ENCODE results near the gene TMEM187. TPM values are rescaled to one million over a fixed set of nuclear protein-coding genes. Genes with fewer than 3 reads are reported as not detected.

The TMEM187 gene
- total RNA-seq, 2 experiments from 2014 or later, result 4.4 to 5.4 TPM

DNA sequence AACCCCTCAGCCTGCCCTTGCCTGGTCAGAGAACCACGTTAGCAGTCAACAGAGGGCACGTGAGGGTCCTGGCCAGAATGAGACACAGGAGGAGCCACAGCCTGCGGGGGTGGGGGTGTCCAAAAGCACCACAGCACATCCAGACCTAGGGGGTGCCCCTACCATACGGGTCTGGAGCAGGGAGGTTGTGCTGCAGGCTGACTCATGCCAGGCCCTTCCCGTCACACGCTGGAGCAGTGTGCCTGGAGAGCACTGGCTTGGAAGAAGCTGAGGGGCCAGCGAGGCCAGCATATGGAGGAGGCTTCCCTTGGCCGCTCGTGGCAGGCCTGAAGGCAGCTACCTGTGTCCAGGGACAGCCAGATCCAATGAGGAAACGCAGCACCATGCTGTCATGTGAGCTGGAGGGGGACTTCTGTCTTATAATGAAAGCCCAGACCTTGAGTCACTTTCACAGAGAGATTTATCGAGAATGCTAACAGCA, 48.6 kb downstream of the TMEM187 start:
- Mint-ChIP-seq H3K9me3 (ENCODE audit: low read depth) (no peaks in the 10 kb centered on the region), H3K4me3 (peak overlapping the region; percentile 87), H3K27ac (peak overlapping the region; percentile 90), H3K4me1 (peaks cover 10% of the 10 kb centered on the region), H3K36me3 (ENCODE audit: low read depth) (peaks cover 5% of the 10 kb centered on the region), H3K27me3 (no peaks in the 10 kb centered on the region)
- peak; percentile 43 for DNase-seq
- intact Hi-C loops (cut with DNase I, micrococcal nuclease), result loop anchor here (2.0 to 5.0 kb wide), 3 partner anchors 30 to 50 kb away; partner anchors contain the start of genes HCFC1 (in 2 of the 2) and TMEM187 (in 1 of the 2)
- ATAC-seq, result peak; percentile 49
- POLR2A ChIA-PET, result no interaction called here
- CTCF ChIA-PET, result interaction anchor here (1.1 kb wide), 1 partner anchor 32 kb away, joined by 3 read pairs; no protein-coding TSS in a partner anchor

DNA sequence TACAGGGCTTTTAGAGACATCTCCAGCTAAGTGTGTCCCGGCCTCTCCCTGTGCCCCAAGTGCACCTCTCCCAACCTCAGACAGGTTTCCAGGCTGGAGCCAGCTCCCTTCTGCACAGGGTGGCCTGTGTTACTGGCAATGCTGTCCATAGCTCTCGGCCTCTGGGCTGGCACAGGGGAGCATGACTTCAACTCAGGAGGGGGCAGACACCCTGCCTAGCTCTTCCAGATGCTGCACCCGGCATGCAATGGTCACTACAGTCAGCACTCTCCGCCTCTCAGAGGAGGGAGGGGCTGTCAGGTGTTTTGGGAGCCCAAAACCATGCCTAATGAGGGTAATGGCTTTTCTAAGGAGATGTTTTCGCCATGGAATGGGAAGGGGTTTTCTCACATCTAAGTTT, 49.6 kb downstream of the TMEM187 start:
- ATAC-seq, result no peak
- Mint-ChIP-seq H3K4me1 (peaks cover 8% of the 10 kb centered on the region), H3K27me3 (no peaks in the 10 kb centered on the region), H3K4me3 (no peak overlapping the region), H3K9me3 (ENCODE audit: low read depth) (no peaks in the 10 kb centered on the region), H3K27ac (no peak overlapping the region), H3K36me3 (ENCODE audit: low read depth) (peaks cover 7% of the 10 kb centered on the region)
- no peak for DNase-seq
- intact Hi-C loops (cut with DNase I, micrococcal nuclease), result loop anchor here in 1 of 2 experiments (5.0 kb wide), 1 partner anchor 50 kb away; the partner anchor contains the start of genes HCFC1 and TMEM187
- ChIA-PET POLR2A (no interaction called here), CTCF (interaction anchor here (0.7 to 1.4 kb wide), 2 partner anchors 9 to 29 kb away, joined by 3 read pairs; no protein-coding TSS in a partner anchor)

DNA sequence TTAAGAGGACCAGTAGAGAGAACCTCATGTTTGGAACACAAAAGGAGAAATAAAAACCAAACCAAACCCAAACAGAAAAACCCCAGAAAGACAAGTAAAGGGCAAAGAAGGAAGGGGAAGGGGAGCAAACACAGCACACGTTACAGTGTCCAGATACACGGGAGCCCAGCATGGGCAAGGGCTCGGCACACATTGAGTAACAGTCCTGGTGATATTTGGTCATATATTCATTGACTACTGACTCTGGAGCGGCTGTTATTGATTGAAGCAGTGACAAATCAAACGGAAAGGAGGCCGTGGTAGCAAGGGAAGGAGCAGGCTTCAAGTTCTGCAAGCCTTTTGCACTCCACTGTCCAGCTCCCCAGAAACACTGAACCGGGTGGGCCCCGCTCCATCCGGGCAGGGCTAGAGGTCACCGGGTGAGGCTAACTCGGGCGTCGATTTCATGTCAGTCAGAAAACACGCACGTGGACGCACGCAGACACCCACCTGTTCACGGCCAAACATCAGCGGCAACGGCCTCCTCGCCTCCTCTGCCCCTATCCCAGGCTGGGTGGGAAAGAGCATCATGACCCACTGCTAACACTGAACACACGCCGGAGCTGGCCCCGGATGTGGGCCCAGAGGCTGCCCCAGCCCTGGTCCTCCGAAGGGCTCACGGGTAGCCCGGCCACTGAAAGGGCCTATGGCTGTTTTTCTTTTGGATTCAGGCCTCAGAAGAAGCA, 50.9 kb downstream of the TMEM187 start:
- Mint-ChIP-seq H3K36me3 (ENCODE audit: low read depth) (peaks cover 5% of the 10 kb centered on the region), H3K27ac (peak overlapping the region; percentile 73), H3K27me3 (no peaks in the 10 kb centered on the region), H3K4me3 (no peak overlapping the region), H3K9me3 (ENCODE audit: low read depth) (no peaks in the 10 kb centered on the region), H3K4me1 (peaks cover 8% of the 10 kb centered on the region)
- no peak for ATAC-seq
- DNase-seq, result no peak
- CTCF ChIA-PET, result interaction anchor here (1.4 kb wide), 1 partner anchor 10 kb away, joined by 3 read pairs; no protein-coding TSS in a partner anchor
- intact Hi-C loops (cut with DNase I, micrococcal nuclease), result loop anchor here in 1 of 2 experiments (5.0 kb wide), 1 partner anchor 51 kb away; the partner anchor contains the start of genes HCFC1 and TMEM187
- POLR2A ChIA-PET, result no interaction called here

DNA sequence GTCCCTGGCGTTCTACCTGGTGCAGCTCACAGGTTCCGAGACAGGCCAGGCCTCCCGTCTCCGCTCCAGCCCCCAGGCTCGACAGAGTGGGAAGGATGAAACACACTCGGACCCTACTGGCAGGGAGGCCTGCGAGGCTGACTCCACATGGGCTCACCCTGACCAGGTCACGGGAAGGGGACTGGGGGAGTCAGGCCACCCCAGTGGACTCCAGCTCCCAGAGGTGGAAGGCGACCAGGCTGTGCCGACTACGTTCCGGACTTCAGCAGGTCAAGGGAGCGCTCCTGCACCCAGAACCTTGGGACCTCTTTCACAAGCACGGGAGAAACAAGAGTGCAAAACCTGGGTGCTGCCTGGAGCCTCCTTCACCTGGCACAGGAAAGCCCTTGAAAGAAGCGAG, 51.7 kb downstream of the TMEM187 start:
- intact Hi-C loops (cut with DNase I, micrococcal nuclease), result loop anchor here in 1 of 2 experiments (5.0 kb wide), 1 partner anchor 52 kb away; the partner anchor contains the start of genes HCFC1 and TMEM187
- no peak for ATAC-seq
- Mint-ChIP-seq H3K27ac (no peak overlapping the region), H3K36me3 (ENCODE audit: low read depth) (peaks cover 6% of the 10 kb centered on the region), H3K27me3 (no peaks in the 10 kb centered on the region), H3K4me1 (peaks cover 9% of the 10 kb centered on the region), H3K4me3 (no peak overlapping the region), H3K9me3 (ENCODE audit: low read depth) (no peaks in the 10 kb centered on the region)
- ChIA-PET CTCF (no interaction called here), POLR2A (no interaction called here)
- no peak for DNase-seq

DNA sequence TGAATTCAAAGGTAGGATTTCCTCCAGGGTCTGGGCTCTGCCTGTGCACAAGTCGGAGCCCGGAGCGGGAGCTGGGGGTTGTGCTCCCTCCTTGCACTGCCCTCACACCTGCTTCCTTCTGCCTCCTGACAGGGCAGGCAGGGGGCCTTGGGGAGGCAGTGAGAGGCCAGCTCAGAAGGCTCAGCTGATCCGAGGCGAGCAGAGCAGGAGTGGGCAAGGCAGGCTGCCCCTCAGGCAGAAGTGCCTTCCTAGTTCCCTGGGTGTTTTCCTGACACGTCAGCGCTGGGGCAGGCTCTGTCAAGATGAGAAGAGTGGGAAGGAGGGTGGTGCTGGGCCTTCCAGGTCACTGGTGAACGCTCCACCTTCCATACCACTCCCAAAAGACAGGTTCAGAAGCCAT, 52.7 kb downstream of the TMEM187 start:
- intact Hi-C loops (cut with DNase I, micrococcal nuclease), result no loop called here
- no peaks in the 10 kb centered on the region for H3K9me3 Mint-ChIP-seq (ENCODE audit: low read depth)
- ATAC-seq (no peak), DNase-seq (no peak)
- H3K27ac Mint-ChIP-seq, result no peak overlapping the region
- no peak overlapping the region for H3K4me3 Mint-ChIP-seq
- CTCF ChIA-PET, result interaction anchor here (0.8 to 2.7 kb wide), 2 partner anchors 12 to 27 kb away, joined by 3 to 10 read pairs; no protein-coding TSS in a partner anchor
- H3K27me3 Mint-ChIP-seq, result no peaks in the 10 kb centered on the region
- peaks cover 7% of the 10 kb centered on the region for H3K36me3 Mint-ChIP-seq (ENCODE audit: low read depth)
- H3K4me1 Mint-ChIP-seq, result peaks cover 9% of the 10 kb centered on the region
- POLR2A ChIA-PET, result interaction anchor here (0.6 kb wide), 1 partner anchor 46 kb away, joined by 3 read pairs; no protein-coding TSS in a partner anchor

DNA sequence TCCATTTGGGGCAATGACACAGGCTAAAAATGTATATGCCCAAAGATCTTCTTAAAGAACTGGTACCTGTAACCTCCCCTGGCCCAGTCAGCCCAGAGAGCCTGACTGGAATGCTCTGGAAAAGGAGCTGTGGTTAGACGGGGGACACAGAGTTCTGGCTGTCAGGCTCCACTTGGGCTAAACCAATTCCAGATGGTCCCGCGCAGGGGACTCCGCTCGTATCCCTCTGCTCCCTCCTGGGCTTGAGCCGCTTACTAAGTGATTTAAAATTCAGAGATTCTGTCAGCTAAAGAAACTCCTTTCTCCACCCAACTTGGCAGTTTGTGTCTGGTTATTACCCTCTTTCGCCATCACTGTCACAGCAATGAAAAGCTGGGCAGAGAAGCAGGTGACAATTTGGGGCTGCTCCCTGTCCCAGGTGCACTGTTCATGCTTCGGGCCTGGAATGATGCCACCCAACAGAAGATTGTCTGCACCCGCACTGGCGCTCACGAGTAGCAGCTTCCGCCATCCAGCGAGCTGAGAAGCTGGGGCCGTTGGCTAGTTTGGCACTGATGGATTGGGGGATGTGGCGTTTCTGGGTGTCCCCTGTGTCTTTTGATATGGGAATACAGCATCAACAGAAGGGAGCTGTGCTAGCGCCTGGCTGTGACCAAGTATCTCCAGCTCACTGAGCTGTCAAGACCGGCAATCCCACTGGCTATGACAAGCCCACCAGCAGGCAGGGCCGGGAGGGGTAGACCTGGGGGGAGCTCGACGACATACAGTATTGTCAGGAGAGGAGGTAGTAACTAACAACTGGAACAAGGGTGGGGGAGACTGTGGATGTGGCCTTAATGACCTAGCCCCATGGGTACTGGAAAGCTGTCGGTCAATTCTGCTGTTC, 53.8 kb downstream of the TMEM187 start:
- ATAC-seq (no peak), DNase-seq (no peak)
- Mint-ChIP-seq H3K36me3 (ENCODE audit: low read depth) (peaks cover 8% of the 10 kb centered on the region), H3K4me3 (no peak overlapping the region), H3K27me3 (no peaks in the 10 kb centered on the region), H3K4me1 (peaks cover 4% of the 10 kb centered on the region), H3K27ac (no peak overlapping the region), H3K9me3 (ENCODE audit: low read depth) (no peaks in the 10 kb centered on the region)
- CTCF ChIA-PET, result interaction anchor here (0.7 to 2.7 kb wide), 3 partner anchors 9 to 15 kb away, joined by 3 to 10 read pairs (median 3); no protein-coding TSS in a partner anchor
- intact Hi-C loops (cut with DNase I, micrococcal nuclease), result no loop called here
- POLR2A ChIA-PET, result no interaction called here

DNA sequence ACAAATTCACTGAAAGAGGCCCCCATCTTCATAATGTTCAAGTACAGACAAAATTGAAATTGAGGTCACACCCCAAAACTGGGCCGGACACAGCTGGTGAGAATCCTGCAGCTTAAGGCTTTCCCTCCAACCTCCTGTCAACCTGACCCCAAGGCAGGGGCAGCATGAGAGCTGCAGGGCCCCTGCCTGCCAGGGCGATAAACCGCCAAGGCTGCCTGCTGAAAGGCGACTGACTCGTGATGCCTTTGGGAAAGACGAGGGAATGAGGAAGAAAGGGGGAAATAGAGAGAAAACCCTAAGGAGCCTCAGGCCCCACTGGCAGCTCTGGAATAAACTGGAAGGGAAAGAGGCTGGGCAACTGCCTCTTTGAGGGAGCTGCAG, 54.5 kb downstream of the TMEM187 start:
- Mint-ChIP-seq H3K27ac (no peak overlapping the region), H3K4me3 (no peak overlapping the region), H3K27me3 (no peaks in the 10 kb centered on the region), H3K36me3 (ENCODE audit: low read depth) (peaks cover 8% of the 10 kb centered on the region), H3K9me3 (ENCODE audit: low read depth) (no peaks in the 10 kb centered on the region), H3K4me1 (peaks cover 2% of the 10 kb centered on the region)
- ChIA-PET CTCF (interaction anchor here (1.4 to 2.7 kb wide), 2 partner anchors 14 to 15 kb away, joined by 3 to 10 read pairs; no protein-coding TSS in a partner anchor), POLR2A (no interaction called here)
- DNase-seq, result no peak
- intact Hi-C loops (cut with DNase I, micrococcal nuclease), result no loop called here
- no peak for ATAC-seq

DNA sequence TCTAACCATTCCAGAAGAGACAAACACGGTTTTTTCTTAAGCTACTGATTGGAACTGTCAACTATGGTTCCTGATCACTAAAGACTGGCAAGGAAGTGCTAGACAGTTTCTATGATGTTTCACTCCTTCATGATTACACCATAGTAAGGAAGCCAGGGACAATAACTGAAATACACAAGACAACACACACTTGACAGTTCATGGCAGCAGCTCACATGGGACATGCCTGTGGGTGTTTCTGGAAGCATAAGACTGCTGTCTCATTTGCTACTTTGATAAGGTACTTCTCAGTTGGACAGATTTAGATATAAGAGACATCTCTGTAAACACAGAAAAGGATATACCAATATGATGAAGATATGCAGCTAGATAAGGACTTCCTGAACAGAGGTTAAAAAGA, 55.4 kb downstream of the TMEM187 start:
- peaks cover 2% of the 10 kb centered on the region for H3K4me1 Mint-ChIP-seq
- no peak overlapping the region for H3K4me3 Mint-ChIP-seq
- intact Hi-C loops (cut with DNase I, micrococcal nuclease), result no loop called here
- peaks cover 8% of the 10 kb centered on the region for H3K36me3 Mint-ChIP-seq (ENCODE audit: low read depth)
- no peaks in the 10 kb centered on the region for H3K9me3 Mint-ChIP-seq (ENCODE audit: low read depth)
- POLR2A ChIA-PET, result no interaction called here
- no peak for DNase-seq
- CTCF ChIA-PET, result interaction anchor here (2.7 kb wide), 1 partner anchor 15 kb away, joined by 10 read pairs; no protein-coding TSS in a partner anchor
- H3K27me3 Mint-ChIP-seq, result no peaks in the 10 kb centered on the region
- no peak overlapping the region for H3K27ac Mint-ChIP-seq
- ATAC-seq, result no peak

DNA sequence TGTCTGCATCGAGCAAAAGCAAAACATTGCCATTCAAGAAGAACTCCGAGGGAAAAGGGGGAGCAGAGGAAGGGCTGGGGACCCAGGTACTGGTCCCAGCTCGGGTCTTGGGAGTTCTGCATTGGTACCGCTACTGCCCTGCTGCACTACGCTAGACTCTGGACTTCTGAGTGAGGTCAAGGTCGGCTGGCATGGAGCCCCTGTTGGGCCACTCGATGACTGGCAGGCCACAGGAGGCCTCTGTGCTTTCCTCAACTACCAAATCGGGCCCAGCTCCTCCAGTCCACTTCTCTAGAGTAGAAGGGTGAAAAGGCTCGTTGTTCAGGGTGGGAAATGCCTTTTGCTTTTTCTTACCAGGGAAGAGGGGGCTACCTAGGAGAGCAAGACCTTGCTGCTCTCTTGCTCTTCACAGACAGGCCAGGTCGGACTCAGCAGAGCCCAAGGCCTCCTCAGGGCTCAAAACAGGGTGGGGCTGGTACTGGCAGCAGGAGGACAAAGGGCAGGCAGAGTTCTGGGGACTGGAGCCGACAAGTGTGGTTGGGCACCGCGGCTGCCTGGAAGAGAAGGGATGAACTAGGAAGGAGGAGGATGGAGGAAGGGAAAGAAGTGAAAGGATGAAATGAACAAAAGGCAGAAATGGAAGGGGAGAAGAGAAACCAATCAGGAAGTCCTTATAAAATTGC, 56.1 kb downstream of the TMEM187 start:
- ChIA-PET CTCF (interaction anchor here (0.6 kb wide), 1 partner anchor 472 kb away, joined by 8 read pairs; no protein-coding TSS in a partner anchor), POLR2A (no interaction called here)
- H3K4me1 Mint-ChIP-seq, result peaks cover 2% of the 10 kb centered on the region
- H3K4me3 Mint-ChIP-seq, result no peak overlapping the region
- no peaks in the 10 kb centered on the region for H3K9me3 Mint-ChIP-seq (ENCODE audit: low read depth)
- intact Hi-C loops (cut with DNase I, micrococcal nuclease), result no loop called here
- no peak for DNase-seq
- no peak overlapping the region for H3K27ac Mint-ChIP-seq
- ATAC-seq, result no peak
- H3K36me3 Mint-ChIP-seq (ENCODE audit: low read depth), result peaks cover 8% of the 10 kb centered on the region
- H3K27me3 Mint-ChIP-seq, result no peaks in the 10 kb centered on the region

DNA sequence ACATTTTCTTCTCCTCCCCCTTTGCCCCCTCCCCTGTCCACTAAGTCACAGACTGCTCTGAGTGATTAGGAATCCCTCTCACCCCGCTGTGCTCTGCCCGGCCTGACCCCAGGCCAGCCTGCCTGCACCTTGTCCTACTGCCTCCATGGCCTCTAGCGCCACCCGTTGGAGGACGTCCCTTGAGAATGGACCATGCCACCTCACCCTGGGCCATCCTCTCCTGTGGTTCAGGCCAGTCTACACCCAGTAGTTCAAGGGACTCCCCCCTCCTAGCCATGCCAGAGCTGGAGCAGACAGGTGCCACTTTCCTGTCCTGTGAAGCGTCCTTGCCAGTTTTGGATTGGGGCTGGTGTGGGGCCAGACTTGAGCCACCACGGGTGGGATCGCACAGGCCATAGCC, 56.9 kb downstream of the TMEM187 start:
- ChIA-PET POLR2A (no interaction called here), CTCF (interaction anchor here (0.6 kb wide), 1 partner anchor 472 kb away, joined by 8 read pairs; no protein-coding TSS in a partner anchor)
- intact Hi-C loops (cut with DNase I, micrococcal nuclease), result no loop called here
- Mint-ChIP-seq H3K27ac (no peak overlapping the region), H3K9me3 (ENCODE audit: low read depth) (no peaks in the 10 kb centered on the region), H3K4me3 (no peak overlapping the region), H3K27me3 (no peaks in the 10 kb centered on the region), H3K4me1 (peaks cover 2% of the 10 kb centered on the region), H3K36me3 (ENCODE audit: low read depth) (peaks cover 8% of the 10 kb centered on the region)
- ATAC-seq, result peak; percentile 33
- peak; percentile 28 for DNase-seq

DNA sequence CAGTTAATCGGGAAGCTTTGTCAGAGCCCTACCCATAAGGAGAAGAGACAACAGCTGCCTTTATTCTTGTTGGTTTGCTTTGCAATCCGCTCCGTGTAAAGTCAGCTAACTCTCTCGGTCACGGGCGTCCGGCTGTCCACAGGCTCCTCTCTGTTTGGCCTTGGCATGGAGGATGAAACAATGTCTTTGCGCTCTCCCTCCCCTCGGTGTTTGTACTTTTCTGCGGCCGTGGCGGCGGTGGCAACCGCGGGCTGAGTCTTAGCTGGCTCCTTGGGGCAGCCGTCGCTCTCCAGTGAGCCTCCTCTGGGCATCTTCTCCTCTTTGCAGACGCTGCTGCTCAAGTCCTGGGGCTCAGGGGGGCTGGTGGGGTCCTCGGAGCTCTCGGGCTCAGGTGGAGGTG, 57.7 kb downstream of the TMEM187 start:
- H3K36me3 Mint-ChIP-seq (ENCODE audit: low read depth), result peaks cover 13% of the 10 kb centered on the region
- intact Hi-C loops (cut with DNase I, micrococcal nuclease), result no loop called here
- ATAC-seq, result no peak
- H3K9me3 Mint-ChIP-seq (ENCODE audit: low read depth), result no peaks in the 10 kb centered on the region
- ChIA-PET POLR2A (no interaction called here), CTCF (no interaction called here)
- DNase-seq, result no peak
- no peak overlapping the region for H3K4me3 Mint-ChIP-seq
- peaks cover 2% of the 10 kb centered on the region for H3K4me1 Mint-ChIP-seq
- H3K27me3 Mint-ChIP-seq, result no peaks in the 10 kb centered on the region
- H3K27ac Mint-ChIP-seq, result no peak overlapping the region
